Bronchial epithelial cell (primary cell): ENCODE measurements around the gene TRIM32. TPM values are rescaled to one million over a fixed set of nuclear protein-coding genes. Genes with fewer than 3 reads are reported as not detected.

Experiments
- DNase-seq: peaks from one replicate; pipeline ENCODE4 v3.0.0-alpha.2; 2010; ENCODE audit warnings: low read depth
- FAIRE-seq: peaks from 2 replicates; lab custom pipeline; 2011; peaks lifted over from hg19 to GRCh38; lab: Jason Lieb, UNC
- H3K27me3 ChIP-seq: 2 replicates; pipeline ENCODE4 v1.5.1; 2011; ENCODE audit warnings: low read length; ENCODE audit not compliant: control insufficient read depth, insufficient read depth
- H3K36me3 ChIP-seq: 2 replicates; pipeline ENCODE4 v1.5.1; 2011; ENCODE audit warnings: low read length; ENCODE audit not compliant: control insufficient read depth, insufficient read depth
- H3K4me3 ChIP-seq: 2 replicates; pipeline ENCODE4 v1.5.1; 2011; ENCODE audit warnings: mild to moderate bottlenecking, low read depth, low read length, control low read depth
- CTCF ChIP-seq: IDR thresholded peaks from 2 replicates; pipeline ENCODE4 v1.5.1; 2011; ENCODE audit warnings: mild to moderate bottlenecking, moderate library complexity, low read length, control low read depth, inconsistent platforms; ENCODE audit not compliant: insufficient read depth, severe bottlenecking
- total RNA-seq: library from RNA; depleted of rRNA; stranded (reverse); fragments of >200 nt; gene quantifications from 2 replicates; pipeline ENCODE4 v1.2.1, GENCODE V29; 2014

The TRIM32 gene
- total RNA-seq, 1 donor from 2014 or later = 13.7 TPM

GRCh38 chr9:116720111-116720510, 33.0 kb downstream of the TRIM32 start:
- Histone ChIP-seq H3K4me3 (no peak overlapping the region), H3K27me3 (no peaks in the 10 kb centered on the region), H3K36me3 (no peaks in the 10 kb centered on the region)
- TF ChIP-seq CTCF = no peak
- FAIRE-seq (no peak), DNase-seq (no peak)

GRCh38 chr9:116721411-116721810, 34.3 kb downstream of the TRIM32 start:
- no peaks in the 10 kb centered on the region for H3K36me3 ChIP-seq
- H3K27me3 ChIP-seq = no peaks in the 10 kb centered on the region
- H3K4me3 ChIP-seq = no peak overlapping the region
- TF ChIP-seq CTCF = no peak
- DNase-seq = no peak
- FAIRE-seq = peak; percentile 47

- TF ChIP-seq CTCF = no peak
- H3K36me3 ChIP-seq = no peaks in the 10 kb centered on the region
- H3K27me3 ChIP-seq = no peaks in the 10 kb centered on the region
- no peak for FAIRE-seq
- no peak overlapping the region for H3K4me3 ChIP-seq
- DNase-seq = no peak
Observed at GRCh38 chr9:116721944-116722343, 34.8 kb downstream of the TRIM32 start.

- no peak for FAIRE-seq
- no peak for TF ChIP-seq CTCF
Observed at GRCh38 chr9:116724123-116724522, 37.0 kb downstream of the TRIM32 start.

GRCh38 chr9:116726602-116727001, 39.5 kb downstream of the TRIM32 start:
- no peaks in the 10 kb centered on the region for H3K36me3 ChIP-seq
- FAIRE-seq (no peak), DNase-seq (no peak)

More at GRCh38 chr9:116724123-116724522, 37.0 kb downstream of the TRIM32 start:
- no peak for DNase-seq
- H3K27me3 ChIP-seq = no peaks in the 10 kb centered on the region
- H3K4me3 ChIP-seq = no peak overlapping the region
- H3K36me3 ChIP-seq = no peaks in the 10 kb centered on the region

More at GRCh38 chr9:116726602-116727001, 39.5 kb downstream of the TRIM32 start:
- Histone ChIP-seq H3K27me3 (no peaks in the 10 kb centered on the region), H3K4me3 (no peak overlapping the region)
- no peak for TF ChIP-seq CTCF
